Measurements from ENCODE around the gene TEX10. TPM values are rescaled to one million over a fixed set of nuclear protein-coding genes. Genes with fewer than 3 reads are reported as not detected.

TEX10 gene
- polyA plus RNA-seq, 1 of the 3 experiments (the other 2 are of a cell fraction), result 12.7 TPM

DNA sequence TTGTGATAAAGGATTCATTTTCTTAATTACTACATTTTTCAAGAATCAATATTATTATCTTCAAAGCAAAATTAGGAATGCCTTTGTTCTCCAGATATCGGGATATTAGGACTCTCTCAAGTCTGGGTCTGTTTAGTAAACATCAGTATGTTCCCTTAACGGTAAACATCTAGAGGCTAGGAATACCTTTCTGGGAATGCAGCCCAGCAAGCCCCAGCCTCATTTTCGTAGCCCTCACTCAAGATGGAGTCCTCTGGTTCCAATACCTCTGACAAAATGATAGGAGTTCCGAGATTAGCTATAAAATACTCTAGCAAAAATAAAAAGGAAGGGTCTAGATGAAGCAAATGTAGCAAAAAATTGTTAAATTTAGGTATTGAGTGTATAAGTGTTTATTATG lies 84.5 kb downstream of the TEX10 start:
- Histone ChIP-seq H3K4me3 (ENCODE audit: low read depth in 2 of 2, low read length in 1 of 2) (no peak overlapping the region), H3K27ac (ENCODE audit: low read depth in 2 of 2, low read length in 1 of 2) (no peak overlapping the region), H3K79me2 (ENCODE audit: insufficient read depth) (no peaks in the 10 kb centered on the region), H3K4me2 (no peak overlapping the region), H3F3A (replicated peaks; ENCODE audit: insufficient read depth) (no peaks in the 10 kb centered on the region), H3K9me3 (no peaks in the 10 kb centered on the region), H3K27me3 (ENCODE audit: insufficient read depth) (no peaks in the 10 kb centered on the region), H3K9me2 (no peaks in the 10 kb centered on the region), H3K4me1 (ENCODE audit: control insufficient read depth in 1 of 2, insufficient read depth in 2 of 2, low read depth in 1 of 2, low read length in 1 of 2) (no peaks in the 10 kb centered on the region), H2AFZ (ENCODE audit: low read depth) (no peak overlapping the region), H4K20me1 (ENCODE audit: insufficient read depth) (no peaks in the 10 kb centered on the region), H3K9ac (no peak overlapping the region), H3K36me3 (replicated peaks in 1 of 2; ENCODE audit: control insufficient read depth in 1 of 2, insufficient read depth in 2 of 2, low read length in 1 of 2) (peaks cover 11 to 32% of the 10 kb centered on the region in 2 experiments)
- DNase-seq, result no peak
- ChIA-PET POLR2A (no interaction called here), CTCF (no interaction called here)
- no peak for TF ChIP-seq TEAD4 (IDR thresholded peaks at IDR 0.05; ENCODE audit: borderline replicate concordance, insufficient read depth)
- TF ChIP-seq MXI1 (IDR thresholded peaks at IDR 0.05; ENCODE audit: low read depth, low read length), result no peak
- no peak for TF ChIP-seq FOSL2 (IDR thresholded peaks at IDR 0.05; ENCODE audit: borderline replicate concordance, low read depth)
- no peak for TF ChIP-seq FOXM1 (IDR thresholded peaks at IDR 0.05; ENCODE audit: low read depth)
- TF ChIP-seq, protein P1, sequence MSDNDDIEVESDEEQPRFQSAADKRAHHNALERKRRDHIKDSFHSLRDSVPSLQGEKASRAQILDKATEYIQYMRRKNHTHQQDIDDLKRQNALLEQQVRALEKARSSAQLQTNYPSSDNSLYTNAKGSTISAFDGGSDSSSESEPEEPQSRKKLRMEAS (IDR thresholded peaks at IDR 0.05; ENCODE audit: low read depth), result no peak
- no peak for TF ChIP-seq SMC3 (IDR thresholded peaks at IDR 0.05; ENCODE audit: low read depth, low read length)
- no peak for TF ChIP-seq RCOR1 (IDR thresholded peaks at IDR 0.05; ENCODE audit: low read length)
- TF ChIP-seq EP300 (IDR thresholded peaks at IDR 0.05; ENCODE audit: borderline replicate concordance in 1 of 2, low read depth in 1 of 2, low read length in 1 of 2), result no peak
- TF ChIP-seq, protein P2, sequence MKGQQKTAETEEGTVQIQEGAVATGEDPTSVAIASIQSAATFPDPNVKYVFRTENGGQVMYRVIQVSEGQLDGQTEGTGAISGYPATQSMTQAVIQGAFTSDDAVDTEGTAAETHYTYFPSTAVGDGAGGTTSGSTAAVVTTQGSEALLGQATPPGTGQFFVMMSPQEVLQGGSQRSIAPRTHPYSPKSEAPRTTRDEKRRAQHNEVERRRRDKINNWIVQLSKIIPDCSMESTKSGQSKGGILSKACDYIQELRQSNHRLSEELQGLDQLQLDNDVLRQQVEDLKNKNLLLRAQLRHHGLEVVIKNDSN (IDR thresholded peaks at IDR 0.05; ENCODE audit: borderline replicate concordance, low read depth), result no peak
- no peak for TF ChIP-seq ELF1 (IDR thresholded peaks at IDR 0.05)
- TF ChIP-seq EZH2phosphoT487 (IDR thresholded peaks at IDR 0.05; ENCODE audit: borderline replicate concordance, low read depth), result no peak
- no peak for TF ChIP-seq JUND (IDR thresholded peaks at IDR 0.05)
- TF ChIP-seq MEF2A (IDR thresholded peaks at IDR 0.05; ENCODE audit: borderline replicate concordance, low read depth), result no peak
- 98% methylated on average over 4 of the region's 4 CpGs for WGBS (ENCODE audit: low lambda C conversion rate)

DNA sequence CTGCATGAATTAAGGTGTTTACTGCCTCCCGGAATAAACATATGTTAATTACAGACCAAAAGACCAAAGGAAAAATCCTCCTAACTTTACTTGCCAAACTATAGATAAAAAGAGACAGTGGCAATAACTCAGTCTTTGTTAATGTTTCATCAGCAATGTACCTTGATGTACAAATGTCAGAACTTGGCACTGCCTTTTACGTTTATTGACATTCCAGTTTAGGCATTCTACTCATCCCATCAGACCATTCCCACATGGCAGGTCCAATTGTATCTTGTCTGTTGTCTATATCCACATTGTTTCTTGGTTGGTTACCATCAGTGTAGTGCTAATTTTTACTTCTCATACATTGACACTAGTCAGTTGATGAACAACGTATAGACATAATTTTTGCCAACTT lies 85.5 kb downstream of the TEX10 start:
- Histone ChIP-seq H3K27ac (ENCODE audit: low read depth in 2 of 2, low read length in 1 of 2) (no peak overlapping the region), H3K79me2 (ENCODE audit: insufficient read depth) (no peaks in the 10 kb centered on the region), H3F3A (replicated peaks; ENCODE audit: insufficient read depth) (no peaks in the 10 kb centered on the region), H3K27me3 (ENCODE audit: insufficient read depth) (no peaks in the 10 kb centered on the region), H3K36me3 (replicated peaks in 1 of 2; ENCODE audit: control insufficient read depth in 1 of 2, insufficient read depth in 2 of 2, low read length in 1 of 2) (peaks cover 11 to 36% of the 10 kb centered on the region in 2 experiments), H3K9me3 (no peaks in the 10 kb centered on the region), H3K4me2 (no peak overlapping the region), H2AFZ (ENCODE audit: low read depth) (no peak overlapping the region), H3K4me3 (ENCODE audit: low read depth in 2 of 2, low read length in 1 of 2) (no peak overlapping the region), H4K20me1 (ENCODE audit: insufficient read depth) (no peaks in the 10 kb centered on the region), H3K9ac (no peak overlapping the region), H3K4me1 (ENCODE audit: control insufficient read depth in 1 of 2, insufficient read depth in 2 of 2, low read depth in 1 of 2, low read length in 1 of 2) (no peaks in the 10 kb centered on the region), H3K9me2 (no peaks in the 10 kb centered on the region)
- POLR2A ChIA-PET, result no interaction called here
- no peak for DNase-seq
- CTCF ChIA-PET, result no interaction called here
- no peak for TF ChIP-seq TCF12 (IDR thresholded peaks at IDR 0.05)
- TF ChIP-seq, protein P3, sequence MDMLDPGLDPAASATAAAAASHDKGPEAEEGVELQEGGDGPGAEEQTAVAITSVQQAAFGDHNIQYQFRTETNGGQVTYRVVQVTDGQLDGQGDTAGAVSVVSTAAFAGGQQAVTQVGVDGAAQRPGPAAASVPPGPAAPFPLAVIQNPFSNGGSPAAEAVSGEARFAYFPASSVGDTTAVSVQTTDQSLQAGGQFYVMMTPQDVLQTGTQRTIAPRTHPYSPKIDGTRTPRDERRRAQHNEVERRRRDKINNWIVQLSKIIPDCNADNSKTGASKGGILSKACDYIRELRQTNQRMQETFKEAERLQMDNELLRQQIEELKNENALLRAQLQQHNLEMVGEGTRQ (IDR thresholded peaks at IDR 0.05; ENCODE audit: borderline replicate concordance, low read depth, low read length), result no peak
- TF ChIP-seq POLR2AphosphoS5 (IDR thresholded peaks at IDR 0.05; ENCODE audit: low read depth, low read length), result no peak
- TF ChIP-seq MXI1 (IDR thresholded peaks at IDR 0.05; ENCODE audit: low read depth, low read length), result no peak
- TF ChIP-seq, protein P4, sequence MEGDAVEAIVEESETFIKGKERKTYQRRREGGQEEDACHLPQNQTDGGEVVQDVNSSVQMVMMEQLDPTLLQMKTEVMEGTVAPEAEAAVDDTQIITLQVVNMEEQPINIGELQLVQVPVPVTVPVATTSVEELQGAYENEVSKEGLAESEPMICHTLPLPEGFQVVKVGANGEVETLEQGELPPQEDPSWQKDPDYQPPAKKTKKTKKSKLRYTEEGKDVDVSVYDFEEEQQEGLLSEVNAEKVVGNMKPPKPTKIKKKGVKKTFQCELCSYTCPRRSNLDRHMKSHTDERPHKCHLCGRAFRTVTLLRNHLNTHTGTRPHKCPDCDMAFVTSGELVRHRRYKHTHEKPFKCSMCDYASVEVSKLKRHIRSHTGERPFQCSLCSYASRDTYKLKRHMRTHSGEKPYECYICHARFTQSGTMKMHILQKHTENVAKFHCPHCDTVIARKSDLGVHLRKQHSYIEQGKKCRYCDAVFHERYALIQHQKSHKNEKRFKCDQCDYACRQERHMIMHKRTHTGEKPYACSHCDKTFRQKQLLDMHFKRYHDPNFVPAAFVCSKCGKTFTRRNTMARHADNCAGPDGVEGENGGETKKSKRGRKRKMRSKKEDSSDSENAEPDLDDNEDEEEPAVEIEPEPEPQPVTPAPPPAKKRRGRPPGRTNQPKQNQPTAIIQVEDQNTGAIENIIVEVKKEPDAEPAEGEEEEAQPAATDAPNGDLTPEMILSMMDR (IDR thresholded peaks at IDR 0.05), result no peak
- TF ChIP-seq, protein P5, sequence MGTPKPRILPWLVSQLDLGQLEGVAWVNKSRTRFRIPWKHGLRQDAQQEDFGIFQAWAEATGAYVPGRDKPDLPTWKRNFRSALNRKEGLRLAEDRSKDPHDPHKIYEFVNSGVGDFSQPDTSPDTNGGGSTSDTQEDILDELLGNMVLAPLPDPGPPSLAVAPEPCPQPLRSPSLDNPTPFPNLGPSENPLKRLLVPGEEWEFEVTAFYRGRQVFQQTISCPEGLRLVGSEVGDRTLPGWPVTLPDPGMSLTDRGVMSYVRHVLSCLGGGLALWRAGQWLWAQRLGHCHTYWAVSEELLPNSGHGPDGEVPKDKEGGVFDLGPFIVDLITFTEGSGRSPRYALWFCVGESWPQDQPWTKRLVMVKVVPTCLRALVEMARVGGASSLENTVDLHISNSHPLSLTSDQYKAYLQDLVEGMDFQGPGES (IDR thresholded peaks at IDR 0.05; ENCODE audit: low read depth, low read length), result no peak
- TF ChIP-seq RAD21 (IDR thresholded peaks at IDR 0.05; ENCODE audit: low read length), result no peak
- no peak for TF ChIP-seq ELF1 (IDR thresholded peaks at IDR 0.05)
- no peak for TF ChIP-seq CHD2 (IDR thresholded peaks at IDR 0.05; ENCODE audit: low read length, partially characterized antibody)
- no peak for TF ChIP-seq RFX5 (IDR thresholded peaks at IDR 0.05; ENCODE audit: low read length)
- no peak for TF ChIP-seq FOXJ3 (CRISPR knock-in tag; IDR thresholded peaks at IDR 0.05)
- TF ChIP-seq GATA2 (CRISPR knock-in tag; IDR thresholded peaks at IDR 0.05), result no peak
- TF ChIP-seq NFIC (IDR thresholded peaks at IDR 0.05; ENCODE audit: borderline replicate concordance), result no peak
- 98% methylated on average over 3 of the region's 3 CpGs for WGBS (ENCODE audit: low lambda C conversion rate)
